Ishikawa (cell line): Measurements from ENCODE around the gene FCHSD2.

ENCODE experiments used
- CEBPB ChIP-seq: IDR thresholded peaks from 2 replicates; pipeline ENCODE4 v1.6.1; 2012
- CREB1 ChIP-seq: IDR thresholded peaks from 2 replicates; pipeline ENCODE4 v1.6.1; 2012; ENCODE audit warnings: low read depth
- EGR1 ChIP-seq: IDR thresholded peaks from 2 replicates; pipeline ENCODE4 v1.6.1; 2012
- EP300 ChIP-seq: IDR thresholded peaks from 2 replicates; pipeline ENCODE4 v1.6.1; 2012; ENCODE audit warnings: borderline replicate concordance
- MAX ChIP-seq: IDR thresholded peaks from 2 replicates; pipeline ENCODE4 v1.6.1; 2012
- NFIC ChIP-seq: IDR thresholded peaks from 2 replicates; pipeline ENCODE4 v1.6.1; 2012
- RAD21 ChIP-seq: IDR thresholded peaks from 2 replicates; pipeline ENCODE4 v1.6.1; 2012; ENCODE audit warnings: low read depth
- REST ChIP-seq: IDR thresholded peaks from 2 replicates; pipeline ENCODE4 v1.6.1; 2012; ENCODE audit warnings: low read depth, mild to moderate bottlenecking
- TAF1 ChIP-seq: IDR thresholded peaks from 2 replicates; pipeline ENCODE4 v1.6.1; 2012; ENCODE audit warnings: low read depth, mild to moderate bottlenecking
- TEAD4 ChIP-seq: IDR thresholded peaks from 2 replicates; pipeline ENCODE4 v1.6.1; 2012
- ZBTB7A ChIP-seq: IDR thresholded peaks from 2 replicates; pipeline ENCODE4 v1.6.1; 2012; ENCODE audit warnings: low read depth

- TF ChIP-seq CEBPB: no peak
- TF ChIP-seq RAD21: no peak
- no peak for TF ChIP-seq CREB1
- no peak for TF ChIP-seq EGR1
- TF ChIP-seq EP300: no peak
- TF ChIP-seq NFIC: no peak
- TF ChIP-seq MAX: no peak
- TF ChIP-seq REST: no peak
- no peak for TF ChIP-seq ZBTB7A
- TF ChIP-seq TEAD4: no peak
- no peak for TF ChIP-seq TAF1
These were observed 11.9 kb downstream of the FCHSD2 start for GRCh38 chr11:73130181-73130580.
